MCF 10A (cell line): ENCODE results near the gene KLHL21. TPM values are rescaled to one million over a fixed set of nuclear protein-coding genes. Genes with fewer than 3 reads are reported as not detected.
"Not testable (repeated sequence)": the region's sequence is repeated elsewhere in the genome, so short reads cannot be mapped to it uniquely, and the experiment has no call there.

Source experiments
- BruUV-seq: library from RNA; stranded (reverse); fragments of 400-500 nt; replicated peaks from 2 replicates; lab custom pipeline; 2021; lab: Mats Ljungman, UMichigan
- CTCF ChIA-PET: fragments of 300-600 bp; sonication (Branson Sonifier 250); formaldehyde crosslinking; extraction: SDS; loops from one replicate; lab custom pipeline; 2021; ENCODE audit warnings: antibody characterized with exemption, inconsistent platforms; lab: Yijun Ruan, JAX
- POLR2A ChIA-PET: fragments of 300-600, 350-650 bp; sonication (Branson Sonifier 250); formaldehyde crosslinking; extraction: SDS; loops from one replicate; lab custom pipeline; 2020; ENCODE audit warnings: antibody characterized with exemption, inconsistent platforms; lab: Yijun Ruan, JAX
- DNase-seq: peaks from one replicate; pipeline ENCODE4 v3.0.0-alpha.2; 2018; ENCODE audit not compliant: unreplicated experiment
- H3K27ac Mint-ChIP-seq: one replicate; pipeline ENCODE4 v1.8.0; 2022; ENCODE audit warnings: mild to moderate bottlenecking, low read depth, mixed read lengths; ENCODE audit not compliant: unreplicated experiment
- H3K27me3 Mint-ChIP-seq: one replicate; pipeline ENCODE4 v1.8.0; 2022; ENCODE audit warnings: mixed read lengths; ENCODE audit not compliant: insufficient read depth, unreplicated experiment
- H3K36me3 Mint-ChIP-seq: one replicate; pipeline ENCODE4 v1.8.0; 2022; ENCODE audit warnings: mild to moderate bottlenecking, moderate library complexity, mixed read lengths; ENCODE audit not compliant: insufficient read depth, unreplicated experiment
- H3K4me1 Mint-ChIP-seq: one replicate; pipeline ENCODE4 v1.8.0; 2022; ENCODE audit warnings: mixed read lengths; ENCODE audit not compliant: insufficient read depth, unreplicated experiment
- H3K4me3 Mint-ChIP-seq: one replicate; pipeline ENCODE4 v1.8.0; 2022; ENCODE audit warnings: mild to moderate bottlenecking, moderate library complexity, mixed read lengths; ENCODE audit not compliant: unreplicated experiment
- H3K9me3 Mint-ChIP-seq: one replicate; pipeline ENCODE4 v1.8.0; 2022; ENCODE audit warnings: mixed read lengths; ENCODE audit not compliant: unreplicated experiment
- CTCF ChIP-seq: fragments of 200-600 bp; IDR thresholded peaks from one replicate; pipeline ENCODE4 v1.8.0; 2022; ENCODE audit warnings: antibody characterized with exemption, mild to moderate bottlenecking; ENCODE audit not compliant: unreplicated experiment
- intact Hi-C: fragments of 100-400 bp; cut with micrococcal nuclease; formaldehyde crosslinking; loops from 2 replicates; pipeline ENCODE4 v1.14.1; 2022
- total RNA-seq: library from RNA; stranded (reverse); gene quantifications from 2 replicates; pipeline ENCODE4 v1.2.3, GENCODE V29; 2022

The KLHL21 gene
- total RNA-seq, 1 experiment from 2014 or later: 14.0 TPM

GRCh38 chr1:6646499-6647148 is 44.0 kb upstream of the KLHL21 start:
- H3K4me3 Mint-ChIP-seq: no peak overlapping the region
- H3K4me1 Mint-ChIP-seq: no peaks in the 10 kb centered on the region
- H3K27me3 Mint-ChIP-seq: no peaks in the 10 kb centered on the region
- H3K9me3 Mint-ChIP-seq: no peaks in the 10 kb centered on the region
- no peak overlapping the region for H3K27ac Mint-ChIP-seq
- CTCF ChIA-PET: interaction anchor here (0.9 to 3.5 kb wide), 13 partner anchors 8 to 166 kb away, joined by 3 to 12 read pairs (median 4); no protein-coding TSS in a partner anchor
- peaks cover 55% of the 10 kb centered on the region for H3K36me3 Mint-ChIP-seq
- DNase-seq: peak; percentile 48
- peak; percentile 47 for TF ChIP-seq CTCF
- POLR2A ChIA-PET: interaction anchor here (0.7 kb wide), 2 partner anchors 67 to 232 kb away, joined by 3 to 4 read pairs; partner anchors contain the start of gene ZBTB48
- intact Hi-C loops: loop anchor here (10.0 kb wide), 1 partner anchor 162 kb away; no protein-coding TSS in a partner anchor
- no TSS peak for BruUV-seq

GRCh38 chr1:6645018-6645417 is 42.3 kb upstream of the KLHL21 start:
- H3K27me3 Mint-ChIP-seq: no peaks in the 10 kb centered on the region
- no peak for DNase-seq
- no peaks in the 10 kb centered on the region for H3K9me3 Mint-ChIP-seq
- intact Hi-C loops: loop anchor here (10.0 kb wide), 1 partner anchor 160 kb away; no protein-coding TSS in a partner anchor
- TF ChIP-seq CTCF: no peak
- POLR2A ChIA-PET: interaction anchor here (1.2 kb wide), 1 partner anchor 9 kb away, joined by 3 read pairs; no protein-coding TSS in a partner anchor
- CTCF ChIA-PET: interaction anchor here (0.6 to 3.5 kb wide), 10 partner anchors 8 to 159 kb away, joined by 3 to 12 read pairs (median 3); partner anchors contain the start of genes NOL9 and TAS1R1
- peaks cover 64% of the 10 kb centered on the region for H3K36me3 Mint-ChIP-seq
- H3K4me3 Mint-ChIP-seq: no peak overlapping the region
- BruUV-seq: no TSS peak
- H3K27ac Mint-ChIP-seq: no peak overlapping the region
- no peaks in the 10 kb centered on the region for H3K4me1 Mint-ChIP-seq

GRCh38 chr1:6640867-6641266 is 38.2 kb upstream of the KLHL21 start:
- intact Hi-C loops: loop anchor here (10.0 kb wide), 1 partner anchor 156 kb away; no protein-coding TSS in a partner anchor
- not testable (repeated sequence) for BruUV-seq, H3K27ac Mint-ChIP-seq, DNase-seq, H3K4me3 Mint-ChIP-seq, H3K4me1 Mint-ChIP-seq, H3K9me3 Mint-ChIP-seq, H3K27me3 Mint-ChIP-seq
- POLR2A ChIA-PET: interaction anchor here (0.6 to 1.1 kb wide), 3 partner anchors 41 to 63 kb away, joined by 3 to 4 read pairs (median 4); no protein-coding TSS in a partner anchor
- CTCF ChIA-PET: interaction anchor here (0.6 to 1.4 kb wide), 4 partner anchors 11 to 41 kb away, joined by 3 to 4 read pairs (median 3); no protein-coding TSS in a partner anchor
- H3K36me3 Mint-ChIP-seq: peaks cover 93% of the 10 kb centered on the region

GRCh38 chr1:6638226-6638625 is 35.6 kb upstream of the KLHL21 start:
- ChIA-PET POLR2A (no interaction called here), CTCF (interaction anchor here (0.8 kb wide), 1 partner anchor 9 kb away, joined by 4 read pairs; no protein-coding TSS in a partner anchor)
- no peak for DNase-seq
- no peaks in the 10 kb centered on the region for H3K4me1 Mint-ChIP-seq
- no peaks in the 10 kb centered on the region for H3K9me3 Mint-ChIP-seq
- H3K27me3 Mint-ChIP-seq: no peaks in the 10 kb centered on the region
- H3K27ac Mint-ChIP-seq: no peak overlapping the region
- no TSS peak for BruUV-seq
- H3K36me3 Mint-ChIP-seq: peaks cover 100% of the 10 kb centered on the region
- TF ChIP-seq CTCF: no peak
- H3K4me3 Mint-ChIP-seq: no peak overlapping the region
- intact Hi-C loops: no loop called here
